Activated CD4-positive, alpha-beta T cell treated with anti-CD3 and anti-CD28 coated beads, Interleukin-2, amount 10 ng/mL, durations not matched to agents 7 days and 5 days (primary cell): ENCODE data around the gene APC. TPM values are rescaled to one million over a fixed set of nuclear protein-coding genes. Genes with fewer than 3 reads are reported as not detected.

Experiments used
- CTCF ChIA-PET: fragments of 350-600 bp; sonication (Branson Sonifier 250); formaldehyde crosslinking; loops from one replicate; lab custom pipeline; 2021; ENCODE audit warnings: antibody characterized with exemption; lab: Charles Lee
- POLR2A ChIA-PET: fragments of 350-600 bp; sonication (Branson Sonifier 250); formaldehyde crosslinking; loops from one replicate; lab custom pipeline; 2021; ENCODE audit warnings: antibody characterized with exemption; lab: Charles Lee
- DNase-seq: peaks from one replicate; pipeline ENCODE4 v3.0.0-alpha.2; 2020
- H3K27ac Mint-ChIP-seq: one replicate; pipeline ENCODE4 v1.8.0; 2021; ENCODE audit warnings: mild to moderate bottlenecking, moderate library complexity, mixed read lengths
- H3K27me3 Mint-ChIP-seq: one replicate; pipeline ENCODE4 v1.8.0; 2021; ENCODE audit warnings: mixed read lengths
- H3K36me3 Mint-ChIP-seq: one replicate; pipeline ENCODE4 v1.8.0; 2021; ENCODE audit warnings: low read depth, mixed read lengths
- H3K4me1 Mint-ChIP-seq: one replicate; pipeline ENCODE4 v1.8.0; 2021; ENCODE audit warnings: mixed read lengths
- H3K4me3 Mint-ChIP-seq: one replicate; pipeline ENCODE4 v1.8.0; 2021; ENCODE audit warnings: mild to moderate bottlenecking, moderate library complexity, mixed read lengths
- H3K9me3 Mint-ChIP-seq: one replicate; pipeline ENCODE4 v1.8.0; 2021; ENCODE audit warnings: mixed read lengths
- total RNA-seq, 2 experiments: library from RNA; stranded (reverse); gene quantifications; one replicate each; pipeline ENCODE4 v1.2.3, GENCODE V29; 2021

APC gene
- total RNA-seq, 2 experiments from 2014 or later: 21.5 to 25.7 TPM

DNA sequence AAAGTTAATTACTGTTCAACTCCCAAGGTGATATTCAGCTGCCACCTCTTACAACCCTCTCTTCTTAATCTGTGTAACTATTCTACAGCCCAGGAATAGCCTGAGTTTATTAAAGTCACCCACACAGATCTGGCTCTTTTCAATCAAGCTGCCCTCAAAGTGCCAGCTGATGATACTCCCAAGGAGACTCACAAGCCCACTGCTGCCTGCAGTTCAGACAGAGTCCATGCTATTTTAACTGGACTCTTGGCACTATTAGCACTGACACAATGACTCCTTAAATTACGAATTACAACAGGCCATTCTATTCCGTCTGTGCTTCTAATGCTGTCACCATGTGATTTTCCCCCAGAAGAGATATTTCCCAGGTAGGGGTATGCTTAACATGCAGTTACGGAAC lies 158.0 kb downstream of the APC start:
- CTCF ChIA-PET: interaction anchor here (0.6 to 3.1 kb wide), 5 partner anchors 8 to 79 kb away, joined by 3 to 13 read pairs (median 3); partner anchors contain the start of gene REEP5
- H3K27ac Mint-ChIP-seq: no peak overlapping the region

More for the DNA sequence above, 158.0 kb downstream of the APC start:
- Mint-ChIP-seq H3K9me3 (no peaks in the 10 kb centered on the region), H3K36me3 (peaks cover 54% of the 10 kb centered on the region), H3K4me1 (peaks cover 9% of the 10 kb centered on the region), H3K4me3 (no peak overlapping the region), H3K27me3 (no peaks in the 10 kb centered on the region)
- DNase-seq: no peak
- POLR2A ChIA-PET: no interaction called here

Other genes starting within 250 kb of the APC start
- 10 to 100 TPM; 51.9 to 64.3 TPM for gene SRP19, start 123.4 kb downstream of the APC start, total RNA-seq
- 10 to 100 TPM; 75.1 to 80.3 TPM for gene REEP5, start 184.3 kb downstream of the APC start, total RNA-seq
- gene DCP2, start 238.9 kb downstream of the APC start, total RNA-seq: 100 to 1,000 TPM; 116 to 122 TPM